Mucosa of gallbladder (tissue), 1 donor: Measurements from ENCODE around the gene CAMSAP1. TPM values are rescaled to one million over a fixed set of nuclear protein-coding genes. Genes with fewer than 3 reads are reported as not detected.
"Not testable (repeated sequence)": the region's sequence is repeated elsewhere in the genome, so short reads cannot be mapped to it uniquely, and the experiment has no call there.

Experiments used
- DNase-seq: peaks from one replicate; pipeline ENCODE4 v3.0.0-alpha.2; 2020; ENCODE audit warnings: low spot score
- total RNA-seq: library from RNA; stranded (reverse); gene quantifications from one replicate; pipeline ENCODE4 v1.2.1, GENCODE V29; 2021
- donor health status: DM: no; HTN: no; CAD: no.

Gene CAMSAP1
- total RNA-seq, 1 donor from 2014 or later: 24.4 TPM

GRCh38 chr9:135898634-135899407 is 8.5 kb downstream of the CAMSAP1 start:
- DNase-seq: no peak

- DNase-seq: no peak
Measured at GRCh38 chr9:135896626-135897025, 10.7 kb downstream of the CAMSAP1 start.

- no peak for DNase-seq
Measured at GRCh38 chr9:135896205-135896604, 11.1 kb downstream of the CAMSAP1 start.

GRCh38 chr9:135895202-135895848 is 12.0 kb downstream of the CAMSAP1 start:
- DNase-seq: no peak

GRCh38 chr9:135893104-135893503 is 14.2 kb downstream of the CAMSAP1 start:
- DNase-seq: no peak

- DNase-seq: not testable (repeated sequence)
Measured at GRCh38 chr9:135892327-135892726, 15.0 kb downstream of the CAMSAP1 start.

GRCh38 chr9:135891027-135891631 is 16.2 kb downstream of the CAMSAP1 start:
- no peak for DNase-seq

GRCh38 chr9:135890190-135891026 is 16.9 kb downstream of the CAMSAP1 start:
- DNase-seq: no peak

GRCh38 chr9:135889564-135890189 is 17.7 kb downstream of the CAMSAP1 start:
- DNase-seq: no peak

GRCh38 chr9:135888766-135889394 is 18.5 kb downstream of the CAMSAP1 start:
- no peak for DNase-seq

- DNase-seq: no peak
Measured at GRCh38 chr9:135888126-135888765, 19.1 kb downstream of the CAMSAP1 start.

GRCh38 chr9:135887585-135888050 is 19.7 kb downstream of the CAMSAP1 start:
- DNase-seq: no peak

GRCh38 chr9:135887021-135887507 is 20.3 kb downstream of the CAMSAP1 start:
- DNase-seq: no peak

GRCh38 chr9:135886147-135886981 is 21.0 kb downstream of the CAMSAP1 start:
- DNase-seq: no peak

GRCh38 chr9:135885100-135885853 is 22.1 kb downstream of the CAMSAP1 start:
- no peak for DNase-seq

- no peak for DNase-seq
Measured at GRCh38 chr9:135884328-135885035, 22.9 kb downstream of the CAMSAP1 start.

GRCh38 chr9:135883410-135884089 is 23.8 kb downstream of the CAMSAP1 start:
- no peak for DNase-seq
